Keratinocyte (primary cell): ENCODE results near the gene VEGFA. TPM values are rescaled to one million over a fixed set of nuclear protein-coding genes. Genes with fewer than 3 reads are reported as not detected.

Source experiments
- DNase-seq: peaks from one replicate; pipeline ENCODE4 v3.0.0-alpha.2; 2011; ENCODE audit warnings: low read depth, missing footprints, low spot score
- FAIRE-seq: peaks from 2 replicates; lab custom pipeline; 2011; peaks lifted over from hg19 to GRCh38; lab: Jason Lieb, UNC
- H2AFZ ChIP-seq: 2 replicates; pipeline ENCODE4 v1.6.0; 2012; ENCODE audit warnings: low read length, control low read depth, inconsistent platforms; ENCODE audit not compliant: control insufficient read depth
- H3K27ac ChIP-seq: 2 replicates; pipeline ENCODE4 v1.5.1; 2011; ENCODE audit warnings: low read length; ENCODE audit not compliant: control insufficient read depth, insufficient read depth
- H3K27me3 ChIP-seq: 3 replicates; pipeline ENCODE4 v1.6.0; 2011; ENCODE audit warnings: low read length; ENCODE audit not compliant: control insufficient read depth, insufficient read depth; ENCODE audit errors: extremely low read depth
- H3K36me3 ChIP-seq, 2 experiments: 2 replicates in 1 of 2; 3 replicates in 1 of 2; pipeline ENCODE4 v1.5.1; 2011; ENCODE audit warnings: low read length in 2 of 2, mild to moderate bottlenecking in 1 of 2; ENCODE audit not compliant: control insufficient read depth in 2 of 2, insufficient read depth in 2 of 2; ENCODE audit errors: extremely low read depth in 1 of 2
- H3K4me1 ChIP-seq: 3 replicates; pipeline ENCODE4 v1.5.1; 2011; ENCODE audit warnings: low read length; ENCODE audit not compliant: control insufficient read depth, insufficient read depth; ENCODE audit errors: extremely low read depth
- H3K4me2 ChIP-seq: 3 replicates; pipeline ENCODE4 v1.6.0; 2011; ENCODE audit warnings: low read depth, low read length; ENCODE audit not compliant: control insufficient read depth, insufficient read depth; ENCODE audit errors: extremely low read depth
- H3K4me3 ChIP-seq, 3 experiments: fragments of 200-600 bp in 1 of 3; sonication (generic) in 1 of 3; 2 replicates in 2 of 3; 3 replicates in 1 of 3; pipeline ENCODE4 v1.5.1; 2011 to 2016; ENCODE audit warnings: low read length in 3 of 3, mild to moderate bottlenecking in 3 of 3, control low read depth in 2 of 3, inconsistent platforms in 1 of 3, low read depth in 1 of 3, mixed read lengths in 1 of 3, mixed run types in 1 of 3, moderate library complexity in 1 of 3; ENCODE audit not compliant: control insufficient read depth in 2 of 3, insufficient read depth in 2 of 3; ENCODE audit errors: extremely low read depth in 1 of 3
- H3K79me2 ChIP-seq: 2 replicates; pipeline ENCODE4 v1.6.0; 2012; ENCODE audit warnings: low read length; ENCODE audit not compliant: control insufficient read depth, insufficient read depth
- H3K9ac ChIP-seq: 3 replicates; pipeline ENCODE4 v1.6.0; 2011; ENCODE audit warnings: low read length; ENCODE audit not compliant: control insufficient read depth, insufficient read depth; ENCODE audit errors: extremely low read depth
- H3K9me1 ChIP-seq: 3 replicates; pipeline ENCODE4 v1.6.0; 2011; ENCODE audit warnings: low read length; ENCODE audit not compliant: control insufficient read depth, insufficient read depth; ENCODE audit errors: extremely low read depth
- H3K9me3 ChIP-seq: 2 replicates; pipeline ENCODE4 v1.5.1; 2012; ENCODE audit warnings: low read depth, low read length; ENCODE audit not compliant: control insufficient read depth
- H4K20me1 ChIP-seq: 3 replicates; pipeline ENCODE4 v1.6.0; 2011; ENCODE audit warnings: low read length; ENCODE audit not compliant: control insufficient read depth, insufficient read depth; ENCODE audit errors: extremely low read depth
- EZH2 ChIP-seq: IDR thresholded peaks from one replicate; pipeline ENCODE4 v1.6.1; 2012; ENCODE audit warnings: inconsistent platforms, mild to moderate bottlenecking, low read length, moderate library complexity
- dilution Hi-C: fragments of 300-500 bp; cut with MboI; formaldehyde crosslinking; loops from one replicate; pipeline ENCODE4 v1.7.0; 2020; ENCODE audit warnings: low sequenced_read_pairs; ENCODE audit not compliant: extremely low pct_ligation_motif_present
- polyA plus RNA-seq, 5 experiments: library from polyadenylated mRNA; depleted of rRNA in 3 of 5; stranded (reverse) in 3 of 5; stranded (forward) in 1 of 5; unstranded in 1 of 5; fragments of >200 nt; gene quantifications; 1 replicate in 1 of 5; 2 replicates in 3 of 5; 3 replicates in 1 of 5; pipeline versions ENCODE4 v1.2.1 to v1.2.3, GENCODE V29; 2011 to 2012; ENCODE audit warnings: missing spikeins in 2 of 5, low read depth in 1 of 5, low replicate concordance in 1 of 5
- TF ChIP-seq, protein P1 (sequence below), 3 experiments: IDR thresholded peaks in 1 of 3; conservative IDR thresholded peaks in 1 of 3; optimal IDR thresholded peaks in 1 of 3; 2 replicates in 2 of 3; 3 replicates in 1 of 3; pipeline versions ENCODE3 to v1.5.1; 2011; ENCODE audit warnings: low read length in 3 of 3, mild to moderate bottlenecking in 3 of 3, moderate library complexity in 2 of 3, control low read depth in 1 of 3, inconsistent platforms in 1 of 3; ENCODE audit not compliant: insufficient read depth in 2 of 3; ENCODE audit errors: extremely low read depth in 1 of 3

The VEGFA gene
- polyA plus RNA-seq, 1 donor (not counting 4 experiments of a cell fraction or from before 2014, with no cell fraction given): 149 TPM

DNA sequence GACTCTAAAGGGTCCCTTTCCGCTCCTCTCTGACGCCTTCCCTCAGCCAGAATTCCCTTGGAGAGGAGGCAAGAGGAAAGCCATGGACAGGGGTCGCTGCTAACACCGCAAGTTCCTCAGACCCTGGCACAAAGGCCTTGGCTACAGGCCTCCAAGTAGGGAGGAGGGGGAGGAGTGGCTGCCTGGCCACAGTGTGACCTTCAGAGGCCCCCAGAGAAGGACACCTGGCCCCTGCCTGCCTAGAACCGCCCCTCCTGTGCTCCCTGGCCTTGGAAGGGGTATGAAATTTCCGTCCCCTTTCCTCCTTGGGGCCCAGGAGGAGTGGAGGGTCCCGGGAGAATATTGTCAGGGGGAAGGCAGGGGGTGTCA is 2.7 kb downstream of the VEGFA start:
- H3K4me3 ChIP-seq: peak overlapping the region; percentile 80 to 98 (median 88)
- H3K79me2 ChIP-seq: peaks cover 77% of the 10 kb centered on the region
- FAIRE-seq (no peak), DNase-seq (no peak)
- peak overlapping the region; percentile 83 for H3K27ac ChIP-seq
- H4K20me1 ChIP-seq: peaks cover 51% of the 10 kb centered on the region
- peak overlapping the region; percentile 96 for H3K9ac ChIP-seq
- peaks cover 33% of the 10 kb centered on the region for H3K4me1 ChIP-seq
- peaks cover 13 to 56% of the 10 kb centered on the region in 2 experiments for H3K36me3 ChIP-seq
- no peaks in the 10 kb centered on the region for H3K9me3 ChIP-seq
- no peaks in the 10 kb centered on the region for H3K27me3 ChIP-seq
- peaks cover 7% of the 10 kb centered on the region for H3K9me1 ChIP-seq
- TF ChIP-seq, protein P1, sequence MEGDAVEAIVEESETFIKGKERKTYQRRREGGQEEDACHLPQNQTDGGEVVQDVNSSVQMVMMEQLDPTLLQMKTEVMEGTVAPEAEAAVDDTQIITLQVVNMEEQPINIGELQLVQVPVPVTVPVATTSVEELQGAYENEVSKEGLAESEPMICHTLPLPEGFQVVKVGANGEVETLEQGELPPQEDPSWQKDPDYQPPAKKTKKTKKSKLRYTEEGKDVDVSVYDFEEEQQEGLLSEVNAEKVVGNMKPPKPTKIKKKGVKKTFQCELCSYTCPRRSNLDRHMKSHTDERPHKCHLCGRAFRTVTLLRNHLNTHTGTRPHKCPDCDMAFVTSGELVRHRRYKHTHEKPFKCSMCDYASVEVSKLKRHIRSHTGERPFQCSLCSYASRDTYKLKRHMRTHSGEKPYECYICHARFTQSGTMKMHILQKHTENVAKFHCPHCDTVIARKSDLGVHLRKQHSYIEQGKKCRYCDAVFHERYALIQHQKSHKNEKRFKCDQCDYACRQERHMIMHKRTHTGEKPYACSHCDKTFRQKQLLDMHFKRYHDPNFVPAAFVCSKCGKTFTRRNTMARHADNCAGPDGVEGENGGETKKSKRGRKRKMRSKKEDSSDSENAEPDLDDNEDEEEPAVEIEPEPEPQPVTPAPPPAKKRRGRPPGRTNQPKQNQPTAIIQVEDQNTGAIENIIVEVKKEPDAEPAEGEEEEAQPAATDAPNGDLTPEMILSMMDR (optimal IDR thresholded peaks at IDR 0.05 in 1 of 3, IDR thresholded peaks at IDR 0.05 in 1 of 3, conservative IDR thresholded peaks at IDR 0.05 in 1 of 3; ENCODE audit: extremely low read depth in 1 of 3, insufficient read depth in 2 of 3, low read length in 3 of 3): no peak
- no peak for TF ChIP-seq EZH2
- dilution Hi-C loops: no loop called here
- no peak overlapping the region for H2AFZ ChIP-seq
- H3K4me2 ChIP-seq: peak overlapping the region; percentile 88

DNA sequence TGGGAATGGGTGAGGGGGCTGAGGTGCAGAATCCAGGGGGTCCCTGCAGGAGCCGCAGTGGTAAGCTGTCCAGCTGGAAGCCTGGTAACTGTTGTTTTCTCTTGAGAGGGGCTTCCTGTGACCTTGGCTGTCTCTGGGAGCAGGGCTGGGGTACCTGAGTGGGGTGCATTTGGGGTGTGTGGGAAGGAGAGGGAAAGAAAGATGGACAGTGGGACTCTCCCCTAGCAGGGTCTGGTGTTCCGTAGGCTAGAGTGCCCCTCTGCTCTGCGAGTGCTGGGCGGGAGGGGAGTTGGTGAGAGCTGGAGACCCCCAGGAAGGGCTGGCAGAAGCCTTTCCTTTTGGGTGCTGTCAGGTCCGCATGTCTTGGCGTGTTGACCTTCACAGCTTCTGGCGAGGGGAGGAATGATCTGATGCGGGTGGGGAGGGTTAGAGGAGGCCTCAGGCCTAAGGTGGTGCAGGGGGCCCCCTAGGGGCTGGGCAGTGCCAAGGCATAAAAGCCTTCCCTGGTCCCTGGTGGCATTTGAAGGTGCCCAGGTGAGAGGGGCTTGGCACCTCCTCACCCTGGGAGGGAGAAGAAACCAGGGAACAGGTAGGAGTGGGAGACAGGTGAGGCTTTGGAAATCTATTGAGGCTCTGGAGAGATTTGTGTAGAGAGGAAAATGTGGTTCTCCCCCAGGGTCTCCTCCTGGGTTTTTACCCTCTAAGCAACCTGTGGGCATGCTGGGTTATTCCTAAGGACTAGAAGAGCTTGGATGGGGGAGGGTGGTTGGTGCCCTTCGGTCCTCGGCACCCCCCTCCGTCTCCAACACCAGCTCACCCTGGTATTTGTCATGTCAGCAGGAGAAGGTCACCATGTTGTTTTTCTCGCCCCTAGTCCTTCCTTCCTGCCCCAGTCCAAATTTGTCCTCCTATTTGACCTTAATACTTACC is 3.3 kb downstream of the VEGFA start:
- H3K9me3 ChIP-seq: no peaks in the 10 kb centered on the region
- H4K20me1 ChIP-seq: peaks cover 56% of the 10 kb centered on the region
- peaks cover 7% of the 10 kb centered on the region for H3K9me1 ChIP-seq
- no peak overlapping the region for H2AFZ ChIP-seq
- peak overlapping the region; percentile 80 to 98 (median 88) for H3K4me3 ChIP-seq
- H3K9ac ChIP-seq: peak overlapping the region; percentile 96
- H3K27me3 ChIP-seq: no peaks in the 10 kb centered on the region
- no peak for DNase-seq
- dilution Hi-C loops: no loop called here
- peaks cover 33% of the 10 kb centered on the region for H3K4me1 ChIP-seq
- peak overlapping the region; percentile 83 for H3K27ac ChIP-seq
- peak overlapping the region; percentile 88 for H3K4me2 ChIP-seq
- H3K36me3 ChIP-seq: peaks cover 18 to 63% of the 10 kb centered on the region in 2 experiments
- FAIRE-seq: peak; percentile 55
- peaks cover 82% of the 10 kb centered on the region for H3K79me2 ChIP-seq
- TF ChIP-seq, protein P1 (optimal IDR thresholded peaks at IDR 0.05 in 1 of 3, IDR thresholded peaks at IDR 0.05 in 1 of 3, conservative IDR thresholded peaks at IDR 0.05 in 1 of 3; ENCODE audit: extremely low read depth in 1 of 3, insufficient read depth in 2 of 3, low read length in 3 of 3): peak in 2 of 3 experiments; percentile 80 to 90
- no peak for TF ChIP-seq EZH2
